ENCODE results near the gene CTLA4.

CTLA4 gene

DNA sequence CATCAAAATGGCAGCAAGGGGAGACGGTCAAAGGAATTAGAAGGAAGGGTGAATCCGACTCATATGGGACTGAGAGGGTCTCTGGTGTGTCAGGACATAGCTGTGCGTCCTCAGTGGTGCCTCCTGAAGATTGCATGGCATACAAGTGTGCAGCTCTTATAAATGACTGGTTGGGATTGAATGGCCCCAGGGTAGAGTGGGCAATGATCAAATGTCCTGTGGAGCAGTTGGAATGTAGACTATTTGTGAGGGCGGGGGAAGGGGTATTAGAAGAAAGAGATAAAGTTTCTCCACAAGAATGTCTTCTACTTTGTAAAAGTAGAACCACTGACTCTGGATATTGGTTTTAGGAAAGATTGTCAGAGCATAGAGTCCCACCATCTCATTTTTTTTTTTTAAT, 24.6 kb downstream of the CTLA4 start:
- no peak for DNase-seq

DNA sequence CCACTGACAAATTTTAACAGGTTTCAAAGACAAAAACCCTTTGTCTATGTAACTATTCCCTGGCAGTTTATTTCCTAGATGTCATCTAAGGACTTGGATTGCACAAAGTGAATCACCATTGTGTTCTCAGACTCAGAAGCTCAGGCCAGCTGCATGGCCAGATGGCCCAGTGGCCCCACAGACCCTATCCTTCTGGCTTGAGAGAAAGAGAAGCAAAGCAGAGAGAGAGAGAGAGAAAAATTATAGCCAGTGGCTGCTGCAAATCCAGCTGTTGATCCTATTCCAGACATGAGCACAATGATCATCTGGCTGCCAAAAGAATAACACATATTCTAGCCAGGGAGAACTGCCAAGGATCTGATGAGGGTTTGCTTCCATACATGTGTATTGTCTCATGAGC, 25.8 kb downstream of the CTLA4 start:
- no peak for DNase-seq

GRCh38 chr2:203893840-203894239, 26.3 kb downstream of the CTLA4 start:
- peak in 1 of 2 experiments; percentile 51 for DNase-seq

DNA sequence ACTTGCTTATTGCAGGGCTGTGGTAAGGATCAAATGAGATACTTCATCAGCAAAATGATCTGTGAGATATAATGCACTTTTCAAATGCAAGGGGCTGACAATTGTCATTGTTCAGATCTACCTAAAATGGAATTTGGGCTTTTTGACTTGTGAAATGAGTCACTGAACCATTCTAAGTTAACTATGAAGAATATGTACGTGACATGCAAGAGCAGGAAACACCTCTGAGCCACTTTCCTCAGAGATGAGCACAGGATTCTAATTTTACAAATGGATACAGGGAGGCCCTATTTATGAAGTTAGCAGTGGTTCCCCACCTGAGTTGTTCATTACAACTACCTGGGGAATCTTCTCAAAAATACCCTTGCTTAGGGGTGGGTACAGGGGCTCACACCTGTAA, 26.7 kb downstream of the CTLA4 start:
- peak in 1 of 2 experiments; percentile 43 for DNase-seq

- no peak for DNase-seq
Observed at GRCh38 chr2:203897544-203897943, 30.0 kb downstream of the CTLA4 start.

DNA sequence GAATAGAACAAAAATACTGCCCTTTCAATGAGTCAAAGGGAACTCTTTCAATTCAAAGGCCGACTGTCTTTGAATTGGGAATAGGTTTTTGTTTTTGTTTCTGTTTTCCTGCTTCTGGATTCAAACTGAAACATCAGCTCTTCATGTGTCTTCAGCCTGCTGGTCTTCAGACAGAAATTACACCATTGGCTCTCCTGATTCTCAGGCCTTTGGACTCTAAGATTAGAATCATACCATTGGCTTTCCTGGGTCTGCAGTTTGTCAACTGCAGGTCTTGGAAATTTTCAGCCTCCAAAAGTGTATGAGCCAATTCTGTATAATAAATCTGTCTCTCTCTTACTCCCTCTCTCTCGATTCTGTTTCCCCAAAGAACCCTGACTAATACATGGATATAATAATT, 31.1 kb downstream of the CTLA4 start:
- no peak for DNase-seq

- no peak for DNase-seq
Observed at GRCh38 chr2:203900253-203900652, 32.7 kb downstream of the CTLA4 start.

DNA sequence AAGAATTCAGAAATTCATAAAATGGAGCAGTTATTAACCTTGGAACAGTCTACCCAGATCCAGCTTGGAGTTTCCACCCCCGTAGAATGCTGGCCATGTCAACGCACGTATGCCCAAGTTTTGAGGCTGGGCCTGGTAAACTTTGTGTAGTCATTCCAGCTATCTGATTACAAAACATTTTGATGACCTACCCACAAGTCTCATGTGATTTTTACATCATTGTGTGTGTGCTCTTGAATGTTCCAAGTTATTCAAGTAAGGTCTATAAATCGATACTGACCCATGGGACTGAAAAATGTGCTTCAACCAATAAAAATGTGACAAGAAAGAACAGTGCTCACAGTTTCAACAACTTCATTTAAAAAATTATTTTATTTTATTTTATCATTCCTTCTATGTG, 36.5 kb downstream of the CTLA4 start:
- no peak for DNase-seq

DNA sequence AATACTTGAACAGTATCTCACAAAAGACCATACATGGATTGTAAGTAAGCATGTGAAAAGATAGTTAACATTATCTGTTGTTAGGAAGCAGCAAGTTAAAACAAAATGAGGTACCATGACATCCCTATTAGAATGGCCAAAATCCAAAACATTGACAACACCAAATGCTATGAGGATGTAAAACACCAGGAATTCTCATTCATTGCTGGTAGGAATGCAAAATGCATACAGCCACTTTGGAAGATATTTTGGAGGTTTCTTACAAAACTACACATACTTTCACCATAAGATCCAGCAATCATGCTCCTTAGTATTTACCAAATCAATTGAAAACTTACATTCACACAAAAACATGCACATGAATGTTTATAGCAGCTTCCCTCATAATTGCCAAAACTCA, 38.1 kb downstream of the CTLA4 start:
- DNase-seq: no peak

DNA sequence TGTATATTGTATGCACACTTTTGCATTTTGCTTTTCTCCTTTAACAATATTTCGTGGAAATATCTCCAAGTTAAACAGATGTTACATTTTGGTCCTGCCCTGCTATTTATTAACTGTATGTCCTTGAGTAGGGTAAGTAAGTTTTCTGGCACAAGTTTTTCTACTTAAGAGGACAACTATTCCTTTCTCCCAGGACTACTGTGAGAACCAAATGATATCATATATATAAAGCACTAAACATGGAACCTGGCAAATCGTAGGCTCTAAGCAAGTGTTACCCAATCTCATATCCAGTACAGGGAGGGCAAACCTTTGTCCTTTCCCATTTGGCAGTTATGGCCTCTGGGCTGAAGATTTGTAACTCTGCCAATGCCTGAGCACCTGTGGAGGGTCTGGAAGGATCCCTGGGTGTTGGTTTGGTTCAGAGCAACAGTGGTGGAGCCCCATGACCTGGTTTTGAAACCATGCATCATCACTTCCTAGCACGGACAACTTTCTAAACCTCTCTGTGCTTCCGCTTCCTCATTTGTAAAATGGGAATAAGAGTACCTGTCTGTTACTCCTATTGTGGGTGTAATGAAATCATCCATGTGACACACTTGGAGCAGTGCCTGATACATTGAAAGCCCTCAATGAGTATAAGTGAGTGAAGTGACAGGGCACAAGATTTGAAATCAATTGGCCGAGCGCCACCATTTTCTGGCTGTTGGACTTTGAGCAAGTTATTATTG, 40.7 kb downstream of the CTLA4 start:
- peak in 1 of 2 experiments; percentile 41 for DNase-seq

DNA sequence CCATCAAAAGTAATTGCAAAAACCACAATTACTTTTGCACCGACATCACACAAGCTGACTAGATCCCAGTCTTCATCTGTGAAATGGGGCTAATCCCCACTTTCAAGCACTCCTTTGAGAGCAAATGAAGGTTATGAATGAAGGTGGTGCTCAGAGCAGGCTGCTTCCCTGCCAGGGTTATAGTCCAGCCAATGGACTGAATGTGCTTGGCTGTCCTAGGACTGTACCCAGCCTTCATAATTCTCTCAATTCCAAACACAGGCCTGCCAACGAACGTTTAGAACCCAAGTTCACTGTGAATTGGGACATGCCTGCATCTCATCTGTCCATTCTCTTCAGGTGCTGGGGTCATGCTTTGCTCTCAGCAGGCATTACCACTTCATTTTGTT, 41.2 kb downstream of the CTLA4 start:
- DNase-seq: no peak

GRCh38 chr2:203909261-203909967, 41.8 kb downstream of the CTLA4 start:
- no peak for DNase-seq

- no peak for DNase-seq
Observed at GRCh38 chr2:203909974-203910373, 42.4 kb downstream of the CTLA4 start.

DNA sequence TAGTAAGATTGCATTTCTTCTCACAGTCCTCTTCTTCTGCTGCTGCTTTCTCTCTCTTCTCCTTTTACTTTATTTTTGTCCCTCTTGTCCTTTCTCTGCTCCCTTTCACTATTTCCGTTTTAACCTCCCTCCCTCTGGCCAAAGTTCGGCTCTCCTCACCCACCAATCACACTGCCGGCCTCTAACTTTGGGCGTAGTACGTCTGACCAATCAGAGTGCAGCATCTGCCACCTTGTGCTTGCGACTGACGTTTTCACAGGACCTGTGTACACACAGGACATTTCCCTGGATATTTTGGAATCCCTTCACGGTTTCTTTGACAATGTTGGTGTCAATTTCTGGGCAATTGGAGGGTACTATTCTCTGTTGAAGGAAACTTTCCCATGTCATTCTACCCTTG, 46.4 kb downstream of the CTLA4 start:
- DNase-seq: no peak

DNA sequence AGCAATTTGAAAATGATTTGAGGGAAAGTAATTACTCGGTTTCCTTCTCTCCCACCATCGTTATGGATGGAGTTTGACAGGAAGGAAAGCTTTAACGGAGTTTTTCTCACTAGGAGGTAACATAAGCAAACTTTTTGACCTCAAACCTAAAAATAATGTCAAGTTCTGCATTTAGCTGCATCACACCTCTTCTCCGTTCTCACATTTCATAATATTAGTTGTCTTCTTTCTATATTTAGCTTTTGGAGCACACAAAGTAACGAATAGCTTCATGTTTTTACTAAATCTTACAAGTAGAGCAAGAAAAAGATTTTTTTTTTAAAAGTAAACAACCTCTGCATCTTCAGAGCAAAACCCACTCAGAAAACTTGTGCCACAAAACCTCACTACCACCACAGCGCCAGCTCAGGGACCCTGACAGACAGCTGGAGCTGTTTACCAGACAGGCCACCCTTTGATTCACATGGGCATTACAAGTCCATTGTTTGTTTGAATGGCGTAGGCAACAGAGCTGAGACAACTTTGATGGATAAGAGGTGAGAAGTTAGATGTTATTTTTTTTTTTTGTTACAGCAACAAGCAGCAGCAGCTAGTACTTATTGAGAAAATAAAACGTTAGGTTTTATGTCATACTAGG, 47.1 kb downstream of the CTLA4 start:
- DNase-seq: no peak

GRCh38 chr2:203915256-203915655, 47.7 kb downstream of the CTLA4 start:
- no peak for DNase-seq

DNA sequence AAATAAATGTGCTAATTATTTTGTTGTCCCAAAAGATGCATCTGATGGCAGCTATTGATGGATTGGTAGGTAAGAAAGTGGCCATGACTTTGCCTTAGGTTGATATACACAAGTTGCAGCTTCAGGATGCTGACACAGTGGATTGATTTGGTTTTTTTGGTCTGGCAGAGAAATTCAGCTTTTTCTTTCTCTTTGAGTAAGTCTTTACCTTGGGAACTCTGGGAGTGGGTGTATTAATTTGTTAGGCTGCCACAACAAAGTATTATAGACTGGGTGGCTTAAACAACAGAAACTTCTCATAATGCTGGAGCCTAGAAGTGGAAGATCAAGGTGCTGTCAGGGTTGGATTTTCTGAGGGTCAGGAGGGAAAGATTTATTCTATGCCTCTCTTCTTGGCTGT, 49.2 kb downstream of the CTLA4 start:
- no peak for DNase-seq

DNA sequence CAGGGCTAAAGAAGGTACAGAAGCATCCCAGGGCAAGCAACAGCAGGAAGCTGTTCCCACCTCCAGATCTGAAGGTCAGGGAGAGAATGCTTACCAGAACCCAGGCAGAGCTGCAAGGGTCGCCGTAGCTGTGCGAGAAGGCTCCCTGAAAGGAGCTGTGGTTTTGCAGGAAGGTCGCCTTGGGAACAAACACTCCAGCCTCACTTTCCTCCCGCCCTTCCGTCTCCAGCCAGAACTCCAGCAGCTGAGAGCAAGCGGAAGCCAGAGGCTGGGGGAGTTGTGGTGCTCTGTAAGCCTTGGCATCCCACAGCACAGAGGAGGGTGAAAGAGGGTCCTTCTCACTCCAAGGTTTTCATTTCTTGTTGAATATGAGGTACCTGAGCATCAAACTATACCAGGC, 50.7 kb downstream of the CTLA4 start:
- no peak for DNase-seq

DNA sequence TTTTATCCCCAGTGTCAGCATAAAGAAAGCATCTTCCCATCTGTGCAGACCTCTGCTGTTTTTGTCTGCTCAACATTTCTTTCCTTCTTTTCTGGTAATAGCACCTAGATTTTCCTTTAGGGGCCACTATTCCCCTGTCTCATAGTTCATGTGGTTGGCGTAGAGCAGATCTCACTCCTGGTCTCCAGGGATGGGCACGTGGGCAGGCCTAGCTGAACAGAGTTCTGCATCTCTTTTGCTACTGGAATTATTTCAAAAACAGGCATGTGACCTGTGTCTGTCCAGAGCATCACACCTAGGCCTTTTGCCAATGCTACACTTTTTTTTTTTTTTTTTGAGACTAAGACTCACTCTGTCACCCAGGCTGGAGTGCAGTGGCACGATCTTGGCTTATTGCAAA, 51.3 kb downstream of the CTLA4 start:
- DNase-seq: no peak
